DMS 273 treated with DMSO at 0.1 percent for 48 hours (cell line): ENCODE measurements around the gene TLE1.

Experiments used
- DNase-seq: peaks from one replicate; lab custom pipeline; 2025; lab: John Stamatoyannopoulos, UW

Gene TLE1

GRCh38 chr9:81573415-81574321 is 115.7 kb downstream of the TLE1 start:
- no peak for DNase-seq

DNA sequence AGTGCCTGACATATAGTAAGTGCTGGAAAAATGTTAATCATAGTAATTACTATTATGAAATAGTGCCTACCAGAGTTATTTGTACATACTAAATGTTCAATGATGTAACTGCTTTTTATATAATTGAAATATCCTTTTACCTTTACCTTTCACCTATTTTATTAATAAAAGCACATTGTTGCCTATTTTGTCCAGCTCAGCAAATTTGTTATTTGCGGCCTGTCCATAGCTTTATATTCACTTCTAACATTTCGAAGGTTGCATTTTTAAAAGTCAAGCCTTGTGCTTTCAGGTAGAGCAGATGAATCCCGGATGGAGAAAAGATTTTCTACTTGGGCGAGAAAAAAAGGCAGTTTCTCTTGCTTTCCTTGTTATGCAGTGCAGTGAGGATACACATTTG is 119.3 kb downstream of the TLE1 start:
- DNase-seq = no peak

- DNase-seq = no peak
Measured at GRCh38 chr9:81566074-81566698, 123.2 kb downstream of the TLE1 start.

DNA sequence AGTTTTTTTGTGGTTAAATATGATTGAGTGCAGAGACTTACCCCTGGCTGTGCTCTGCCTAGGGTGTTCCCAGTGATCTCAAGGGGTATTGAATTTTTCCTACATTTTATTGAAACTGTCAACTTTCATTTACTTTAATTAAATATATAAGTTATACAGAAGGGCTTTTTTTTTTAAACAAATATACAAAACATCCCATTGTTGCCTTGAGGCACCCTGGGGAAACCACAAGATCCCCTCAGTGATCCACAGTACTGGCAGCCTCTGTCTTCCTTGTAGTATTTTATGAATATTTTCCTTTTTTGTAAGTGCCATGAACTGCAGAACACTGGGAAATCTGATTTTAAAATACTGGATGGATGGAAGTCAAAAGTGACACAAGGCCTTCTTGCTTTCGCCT is 123.7 kb downstream of the TLE1 start:
- no peak for DNase-seq

GRCh38 chr9:81565144-81565543 is 124.2 kb downstream of the TLE1 start:
- no peak for DNase-seq

GRCh38 chr9:81564632-81565031 is 124.7 kb downstream of the TLE1 start:
- no peak for DNase-seq

DNA sequence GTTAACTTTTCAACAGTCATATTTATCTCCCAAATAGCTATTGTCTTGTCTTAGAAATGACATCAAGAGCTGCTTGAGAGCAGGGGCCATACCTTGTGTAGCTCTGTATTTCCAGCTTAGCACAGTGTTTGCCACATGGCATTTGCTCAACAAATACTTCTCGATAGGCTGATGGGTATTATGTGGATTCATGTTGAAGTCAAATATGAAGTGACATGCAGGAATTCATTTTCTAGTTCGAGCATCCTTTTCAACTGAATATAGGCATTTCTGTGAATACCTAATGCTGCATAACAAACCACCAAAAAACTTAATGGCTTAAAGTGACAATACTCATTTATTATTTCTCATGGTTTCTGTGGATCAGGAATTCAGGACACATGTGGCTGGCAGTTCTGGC is 125.6 kb downstream of the TLE1 start:
- DNase-seq = no peak

DNA sequence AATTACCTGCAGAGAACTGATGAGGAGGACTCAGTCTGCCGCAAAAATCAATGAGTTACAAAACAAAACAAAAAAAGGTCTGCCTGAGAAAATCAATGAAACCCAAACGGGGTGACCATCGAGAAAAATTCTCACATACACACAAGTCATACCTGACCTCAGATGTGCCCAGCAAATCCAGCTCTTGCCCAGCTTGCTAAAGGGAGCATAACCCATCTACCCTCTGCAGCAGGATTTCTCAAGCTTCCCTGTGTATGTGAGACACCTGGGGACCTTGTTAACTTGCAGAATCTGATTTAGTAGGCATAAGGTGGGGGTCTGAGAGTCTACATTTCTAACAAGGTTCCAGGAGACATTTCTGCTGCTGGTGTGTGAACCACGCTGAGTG is 126.3 kb downstream of the TLE1 start:
- no peak for DNase-seq

DNA sequence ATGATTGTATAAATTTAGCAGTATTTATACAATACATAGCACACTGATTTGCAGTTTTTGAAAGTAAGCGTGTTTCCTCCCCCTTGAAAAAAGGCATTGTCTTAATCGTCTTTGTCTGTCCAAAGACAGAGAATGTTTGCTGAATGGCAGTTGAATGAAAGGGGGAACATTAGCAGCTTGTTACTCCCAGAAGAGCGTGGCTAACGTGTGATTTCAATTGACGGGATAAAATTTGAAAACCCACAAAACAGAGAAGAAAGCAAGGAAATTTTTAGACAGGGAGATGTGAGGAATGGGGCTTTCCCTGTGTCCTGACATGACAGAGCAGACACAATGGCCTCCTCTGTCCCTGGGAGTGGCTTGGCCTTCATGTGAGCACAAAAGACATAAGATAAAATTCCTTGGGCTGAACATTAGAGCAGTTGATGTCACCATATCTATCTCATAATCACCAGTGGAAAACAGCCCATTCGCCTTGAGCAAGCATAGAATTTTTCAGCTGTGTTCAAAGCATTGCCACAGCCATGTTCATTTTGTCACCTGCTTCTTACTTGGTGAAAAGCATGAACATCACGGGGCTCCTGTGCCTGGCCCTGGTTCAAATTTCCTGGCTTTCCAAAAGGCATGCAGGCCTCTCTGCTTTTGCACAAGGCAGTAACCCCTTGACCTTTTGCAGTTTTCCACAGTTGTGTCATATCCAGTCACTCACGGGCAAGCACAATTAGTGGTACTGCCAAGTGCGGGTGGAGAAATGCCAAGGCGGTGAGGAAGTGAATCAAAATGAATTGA is 126.9 kb downstream of the TLE1 start:
- DNase-seq = no peak

GRCh38 chr9:81560851-81561732 is 128.3 kb downstream of the TLE1 start:
- no peak for DNase-seq

DNA sequence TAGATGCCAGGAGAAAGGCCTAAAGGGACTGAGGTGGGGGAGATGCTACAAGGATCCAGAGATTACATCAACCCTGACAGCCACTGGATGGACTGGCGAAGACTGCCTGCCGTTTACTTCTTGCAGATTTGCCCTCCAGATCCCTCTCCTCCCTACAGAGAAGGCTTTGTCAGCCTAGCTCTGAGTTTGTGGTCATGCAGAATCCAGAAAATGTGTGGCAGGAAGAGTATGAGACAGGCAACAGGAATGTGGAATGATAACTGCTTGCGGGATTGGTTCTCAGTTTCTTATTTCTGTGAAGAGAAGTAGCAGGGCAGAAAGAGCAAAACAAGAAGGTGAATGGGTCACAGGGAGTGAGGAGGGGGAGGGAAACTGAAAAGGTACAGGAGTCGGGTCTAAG is 129.6 kb downstream of the TLE1 start:
- DNase-seq = no peak

GRCh38 chr9:81559197-81559596 is 130.2 kb downstream of the TLE1 start:
- no peak for DNase-seq

DNA sequence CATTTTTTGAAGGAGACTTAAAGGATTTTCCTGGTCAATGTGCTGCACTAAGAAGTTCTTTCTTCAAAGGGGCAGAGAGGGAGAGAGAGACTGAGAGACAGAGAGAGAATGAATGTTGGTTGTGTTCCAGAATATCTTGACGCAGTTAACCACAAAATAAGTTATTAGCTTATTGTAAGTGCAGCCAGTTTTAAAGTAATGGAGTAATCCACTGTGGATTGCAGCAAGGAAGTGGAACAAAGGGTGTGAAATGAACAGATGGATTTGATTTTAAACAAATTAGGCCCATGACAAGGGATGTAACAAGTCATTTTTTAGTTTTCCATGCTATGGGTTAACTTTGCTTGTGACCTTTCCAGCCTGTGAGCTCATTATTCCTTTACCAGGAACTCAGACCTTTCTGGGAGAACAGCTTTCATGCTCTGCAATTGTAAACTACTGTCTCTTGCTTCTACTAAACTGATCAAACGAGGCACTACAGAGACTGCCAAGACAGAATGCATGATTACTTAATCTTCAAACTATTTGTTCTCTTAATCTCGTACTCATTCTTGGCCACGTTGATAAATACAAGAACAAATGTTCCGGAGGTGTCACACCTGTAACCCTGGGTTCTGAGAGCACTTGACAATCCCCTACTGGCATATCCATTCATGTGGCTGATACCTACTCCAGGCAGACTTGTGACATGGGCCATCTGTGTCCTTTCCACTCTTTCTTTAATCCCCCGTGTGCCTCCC is 131.1 kb downstream of the TLE1 start:
- DNase-seq = peak; percentile 9

GRCh38 chr9:81557452-81558090 is 131.8 kb downstream of the TLE1 start:
- DNase-seq = no peak

GRCh38 chr9:81556923-81557322 is 132.4 kb downstream of the TLE1 start:
- no peak for DNase-seq

DNA sequence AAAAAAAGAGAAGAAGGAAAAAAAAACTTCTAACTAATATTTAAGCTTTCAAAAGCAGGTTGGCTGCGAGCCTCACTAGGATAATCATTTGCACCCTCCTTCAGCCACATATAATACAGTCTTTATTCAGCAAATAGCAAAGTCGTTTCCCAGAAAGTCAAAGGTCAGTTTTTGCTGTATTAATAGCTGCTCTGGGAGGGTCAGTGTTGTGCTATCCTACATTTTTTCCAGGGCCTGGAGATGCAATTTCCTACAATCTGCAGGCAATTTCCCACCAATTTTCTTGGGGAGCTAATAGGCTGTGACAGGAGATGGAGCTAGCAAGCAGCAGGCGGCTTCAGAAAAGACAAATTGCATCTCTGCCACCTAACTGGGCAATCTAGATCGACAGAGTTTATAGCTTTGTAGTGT is 136.8 kb downstream of the TLE1 start:
- no peak for DNase-seq

- DNase-seq = no peak
Measured at GRCh38 chr9:81550207-81550583, 139.2 kb downstream of the TLE1 start.

GRCh38 chr9:81549500-81550206 is 139.7 kb downstream of the TLE1 start:
- no peak for DNase-seq

DNA sequence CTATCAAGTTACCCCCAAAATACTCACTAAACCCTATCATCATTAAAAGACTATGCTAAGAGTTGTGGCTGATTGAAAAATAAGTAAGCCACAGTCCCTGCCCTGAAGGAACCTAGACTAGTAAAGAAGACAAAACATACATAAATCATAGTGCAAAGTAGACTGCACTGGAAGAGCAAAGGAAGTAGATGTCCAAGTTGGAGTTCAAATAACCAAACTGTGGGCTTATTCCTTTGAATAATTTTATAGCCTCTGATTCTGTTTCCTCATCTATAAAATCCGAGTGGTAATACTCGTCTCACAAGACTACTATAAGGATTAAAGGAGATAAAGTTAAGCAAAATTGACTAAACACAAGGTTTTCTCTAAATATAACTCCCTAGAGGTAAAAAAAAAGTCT is 140.4 kb downstream of the TLE1 start:
- no peak for DNase-seq

GRCh38 chr9:81546489-81546888 is 142.9 kb downstream of the TLE1 start:
- DNase-seq = no peak
